Panc1 (cell line): ENCODE results near the gene OXT.

Source experiments
- POLR2AphosphoS5 ChIP-seq: IDR thresholded peaks from 2 replicates; pipeline ENCODE4 v1.6.1; 2012; ENCODE audit warnings: mild to moderate bottlenecking, low read depth, low read length, moderate library complexity
- TCF7L2 ChIP-seq: IDR thresholded peaks from 2 replicates; pipeline ENCODE4 v1.6.1; 2011; ENCODE audit warnings: mild to moderate bottlenecking, low read depth, low read length, inconsistent platforms
- TF ChIP-seq, protein P1 (sequence below): fragments of 450-650 bp; IDR thresholded peaks from 2 replicates; pipeline ENCODE4 v1.5.1; 2017; ENCODE audit warnings: mild to moderate bottlenecking
- TF ChIP-seq, protein P2 (sequence below), 2 experiments: IDR thresholded peaks; 2 replicates each; pipeline ENCODE4 v1.6.1; 2011 to 2012; ENCODE audit warnings: low read depth in 2 of 2, control low read depth in 1 of 2, low read length in 1 of 2, mild to moderate bottlenecking in 1 of 2, moderate library complexity in 1 of 2; ENCODE audit not compliant: insufficient read depth in 1 of 2

DNA sequence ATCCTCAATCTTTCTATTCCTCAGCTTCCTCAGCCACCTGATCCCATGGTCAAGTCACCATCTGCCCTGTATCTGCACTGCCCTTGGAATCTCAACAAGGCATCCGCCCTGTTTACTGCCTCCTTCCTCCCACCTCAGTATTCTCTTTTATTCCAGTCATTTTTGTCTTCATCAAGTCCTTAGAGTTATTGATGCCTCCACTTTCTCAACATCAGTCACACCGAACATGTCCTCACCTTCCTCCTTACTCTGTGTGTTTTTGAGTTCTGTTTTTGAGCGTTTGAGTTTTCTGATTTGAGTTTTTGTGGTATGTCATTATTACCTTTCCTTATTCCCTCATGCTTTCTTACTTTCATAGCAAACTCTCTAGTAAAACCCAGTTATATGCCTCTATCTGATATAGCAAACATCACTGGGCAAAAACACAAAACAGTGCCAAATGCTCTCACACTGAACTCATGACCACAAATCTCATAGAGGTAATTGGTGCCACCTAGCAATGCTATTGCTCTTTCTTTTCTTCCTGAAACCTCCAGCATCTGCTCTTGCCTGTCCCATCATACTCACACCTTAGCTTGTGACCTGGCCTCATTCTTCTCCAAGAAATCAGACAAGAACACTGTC lies 39.8 kb upstream of the OXT start:
- TF ChIP-seq, protein P1, sequence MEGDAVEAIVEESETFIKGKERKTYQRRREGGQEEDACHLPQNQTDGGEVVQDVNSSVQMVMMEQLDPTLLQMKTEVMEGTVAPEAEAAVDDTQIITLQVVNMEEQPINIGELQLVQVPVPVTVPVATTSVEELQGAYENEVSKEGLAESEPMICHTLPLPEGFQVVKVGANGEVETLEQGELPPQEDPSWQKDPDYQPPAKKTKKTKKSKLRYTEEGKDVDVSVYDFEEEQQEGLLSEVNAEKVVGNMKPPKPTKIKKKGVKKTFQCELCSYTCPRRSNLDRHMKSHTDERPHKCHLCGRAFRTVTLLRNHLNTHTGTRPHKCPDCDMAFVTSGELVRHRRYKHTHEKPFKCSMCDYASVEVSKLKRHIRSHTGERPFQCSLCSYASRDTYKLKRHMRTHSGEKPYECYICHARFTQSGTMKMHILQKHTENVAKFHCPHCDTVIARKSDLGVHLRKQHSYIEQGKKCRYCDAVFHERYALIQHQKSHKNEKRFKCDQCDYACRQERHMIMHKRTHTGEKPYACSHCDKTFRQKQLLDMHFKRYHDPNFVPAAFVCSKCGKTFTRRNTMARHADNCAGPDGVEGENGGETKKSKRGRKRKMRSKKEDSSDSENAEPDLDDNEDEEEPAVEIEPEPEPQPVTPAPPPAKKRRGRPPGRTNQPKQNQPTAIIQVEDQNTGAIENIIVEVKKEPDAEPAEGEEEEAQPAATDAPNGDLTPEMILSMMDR, result no peak
- TF ChIP-seq, protein P2, sequence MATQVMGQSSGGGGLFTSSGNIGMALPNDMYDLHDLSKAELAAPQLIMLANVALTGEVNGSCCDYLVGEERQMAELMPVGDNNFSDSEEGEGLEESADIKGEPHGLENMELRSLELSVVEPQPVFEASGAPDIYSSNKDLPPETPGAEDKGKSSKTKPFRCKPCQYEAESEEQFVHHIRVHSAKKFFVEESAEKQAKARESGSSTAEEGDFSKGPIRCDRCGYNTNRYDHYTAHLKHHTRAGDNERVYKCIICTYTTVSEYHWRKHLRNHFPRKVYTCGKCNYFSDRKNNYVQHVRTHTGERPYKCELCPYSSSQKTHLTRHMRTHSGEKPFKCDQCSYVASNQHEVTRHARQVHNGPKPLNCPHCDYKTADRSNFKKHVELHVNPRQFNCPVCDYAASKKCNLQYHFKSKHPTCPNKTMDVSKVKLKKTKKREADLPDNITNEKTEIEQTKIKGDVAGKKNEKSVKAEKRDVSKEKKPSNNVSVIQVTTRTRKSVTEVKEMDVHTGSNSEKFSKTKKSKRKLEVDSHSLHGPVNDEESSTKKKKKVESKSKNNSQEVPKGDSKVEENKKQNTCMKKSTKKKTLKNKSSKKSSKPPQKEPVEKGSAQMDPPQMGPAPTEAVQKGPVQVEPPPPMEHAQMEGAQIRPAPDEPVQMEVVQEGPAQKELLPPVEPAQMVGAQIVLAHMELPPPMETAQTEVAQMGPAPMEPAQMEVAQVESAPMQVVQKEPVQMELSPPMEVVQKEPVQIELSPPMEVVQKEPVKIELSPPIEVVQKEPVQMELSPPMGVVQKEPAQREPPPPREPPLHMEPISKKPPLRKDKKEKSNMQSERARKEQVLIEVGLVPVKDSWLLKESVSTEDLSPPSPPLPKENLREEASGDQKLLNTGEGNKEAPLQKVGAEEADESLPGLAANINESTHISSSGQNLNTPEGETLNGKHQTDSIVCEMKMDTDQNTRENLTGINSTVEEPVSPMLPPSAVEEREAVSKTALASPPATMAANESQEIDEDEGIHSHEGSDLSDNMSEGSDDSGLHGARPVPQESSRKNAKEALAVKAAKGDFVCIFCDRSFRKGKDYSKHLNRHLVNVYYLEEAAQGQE (IDR thresholded peaks at IDR 0.05; ENCODE audit: insufficient read depth in 1 of 2, low read depth in 2 of 2, low read length in 1 of 2), result no peak
- TF ChIP-seq POLR2AphosphoS5, result no peak
- TF ChIP-seq TCF7L2, result no peak
